ENCODE results near the gene GRIK2.

- TF ChIP-seq CTCF (IDR thresholded peaks at IDR 0.05) (no peak), POLR2A (IDR thresholded peaks at IDR 0.05) (no peak)
These were observed 12.4 kb upstream of the GRIK2 start for GRCh38 chr6:101380897-101381630.

Measured in heart left ventricle (tissue), 13 donors.